HCT116 (cell line): ENCODE measurements around the gene HERPUD2. TPM values are rescaled to one million over a fixed set of nuclear protein-coding genes. Genes with fewer than 3 reads are reported as not detected.

Source experiments
- ATAC-seq: fragments of 200-7000 bp; cut with Tn5 transposase; 2 replicates; pipeline ENCODE4 v1.9.1; 2020; ENCODE audit warnings: mild to moderate bottlenecking, moderate library complexity
- BruUV-seq: library from RNA; stranded (reverse); fragments of 400-500 nt; replicated peaks from 2 replicates; lab custom pipeline; 2021; lab: Mats Ljungman, UMichigan
- CTCF ChIA-PET: fragments of 300-600 bp; sonication (Branson Sonifier 250); formaldehyde crosslinking; loops from one replicate; lab custom pipeline; 2021; ENCODE audit warnings: antibody characterized with exemption; lab: Charles Lee
- POLR2A ChIA-PET: fragments of 300-600, 350-600 bp; sonication (Branson Sonifier 250); formaldehyde crosslinking; loops from one replicate; lab custom pipeline; 2021; ENCODE audit warnings: antibody characterized with exemption; lab: Charles Lee
- RAD21 ChIA-PET, 2 experiments: fragments of 300-600 bp; sonication (Branson Sonifier 250); formaldehyde crosslinking; loops; one replicate each; lab custom pipeline; 2023; ENCODE audit warnings: low total read pairs in 2 of 2; ENCODE audit not compliant: uncharacterized antibody in 2 of 2, unreplicated experiment in 2 of 2, low non-redundant PET in 1 of 2; lab: Charles Lee
- DNase-seq: peaks from one replicate; pipeline ENCODE4 v3.0.0-alpha.2; 2010; ENCODE audit warnings: low read depth, low spot score
- H2AFZ ChIP-seq: fragments of 200-600 bp; shearing (Covaris generic), sonication (generic); 2 replicates; pipeline ENCODE4 v1.6.1; 2017; ENCODE audit warnings: low read depth, mixed run types, mixed read lengths, antibody characterized with exemption, low read length; ENCODE audit not compliant: poor library complexity, severe bottlenecking
- H3K27ac ChIP-seq: 2 replicates; pipeline ENCODE4 v1.5.1; 2012; ENCODE audit warnings: low read depth, low read length
- H3K27me3 ChIP-seq: fragments of 200-600 bp; sonication (generic); 2 replicates; pipeline ENCODE4 v1.6.1; 2016; ENCODE audit warnings: mixed run types, low read length, mixed read lengths; ENCODE audit not compliant: insufficient read depth
- H3K36me3 ChIP-seq, 2 experiments: fragments of 200-500 bp in 1 of 2; fragments of 200-600 bp in 1 of 2; sonication (Bioruptor generic) in 1 of 2; sonication (generic) in 1 of 2; 2 replicates each; pipeline versions ENCODE4 v1.5.1 to v1.6.1; 2014 to 2016; ENCODE audit warnings: low read length in 2 of 2, inconsistent platforms in 1 of 2, mixed read lengths in 1 of 2, mixed run types in 1 of 2; ENCODE audit not compliant: insufficient read depth in 2 of 2, control insufficient read depth in 1 of 2
- H3K4me1 ChIP-seq, 2 experiments: fragments of 200-600 bp in 1 of 2; sonication (generic) in 1 of 2; 2 replicates each; pipeline versions ENCODE4 v1.5.1 to v1.6.1; 2012 to 2017; ENCODE audit warnings: low read length in 2 of 2, inconsistent platforms in 1 of 2, mild to moderate bottlenecking in 1 of 2, mixed read lengths in 1 of 2, mixed run types in 1 of 2, moderate library complexity in 1 of 2; ENCODE audit not compliant: insufficient read depth in 2 of 2, control insufficient read depth in 1 of 2
- H3K4me2 ChIP-seq: fragments of 200-600 bp; sonication (generic); 2 replicates; pipeline ENCODE4 v1.6.1; 2017; ENCODE audit warnings: mixed run types, low read length, mixed read lengths
- H3K4me3 ChIP-seq, 2 experiments: fragments of 200-600 bp in 1 of 2; sonication (generic) in 1 of 2; replicated peaks in 1 of 2; 2 replicates each; pipeline ENCODE4 v1.5.1; 2011 to 2016; ENCODE audit warnings: low read length in 2 of 2, control low read depth in 1 of 2, low read depth in 1 of 2, mild to moderate bottlenecking in 1 of 2, mixed read lengths in 1 of 2, mixed run types in 1 of 2
- H3K79me2 ChIP-seq: fragments of 200-600 bp; sonication (generic); 2 replicates; pipeline ENCODE4 v1.6.1; 2017; ENCODE audit warnings: mild to moderate bottlenecking, mixed run types, low read length, moderate library complexity, mixed read lengths; ENCODE audit not compliant: insufficient read depth
- H3K9ac ChIP-seq: fragments of 200-600 bp; sonication (generic); 2 replicates; pipeline ENCODE4 v1.6.1; 2016; ENCODE audit warnings: low read length, mixed read lengths
- H3K9me2 ChIP-seq: fragments of 200-600 bp; sonication (generic), shearing (Covaris generic); 2 replicates; pipeline ENCODE4 v1.6.1; 2017; ENCODE audit warnings: mixed run types, mild to moderate bottlenecking, moderate library complexity; ENCODE audit not compliant: insufficient read depth
- H3K9me3 ChIP-seq, 2 experiments: fragments of 200-500 bp in 1 of 2; fragments of 200-600 bp in 1 of 2; sonication (Bioruptor generic) in 1 of 2; sonication (generic) in 1 of 2; 2 replicates each; pipeline ENCODE4 v1.6.1; 2014 to 2017; ENCODE audit warnings: low read length in 2 of 2, mixed read lengths in 2 of 2, inconsistent platforms in 1 of 2, low read depth in 1 of 2, mild to moderate bottlenecking in 1 of 2, mixed run types in 1 of 2, moderate library complexity in 1 of 2; ENCODE audit not compliant: control insufficient read depth in 1 of 2, insufficient read depth in 1 of 2
- H4K20me1 ChIP-seq: fragments of 200-600 bp; sonication (generic), shearing (Covaris generic); 2 replicates; pipeline ENCODE4 v1.6.1; 2017; ENCODE audit warnings: mixed run types, mild to moderate bottlenecking, moderate library complexity; ENCODE audit not compliant: insufficient read depth
- CEBPB ChIP-seq: IDR thresholded peaks from 2 replicates; pipeline ENCODE4 v1.6.1; 2012; ENCODE audit warnings: low read depth
- EGR1 ChIP-seq: IDR thresholded peaks from 2 replicates; pipeline ENCODE4 v1.6.1; 2012; ENCODE audit warnings: low read depth
- EZH2phosphoT487 ChIP-seq: fragments of 200-600 bp; IDR thresholded peaks from 2 replicates; pipeline ENCODE4 v1.6.1; 2018; ENCODE audit warnings: antibody characterized with exemption, borderline replicate concordance
- POLR2A ChIP-seq: IDR thresholded peaks from 2 replicates; pipeline ENCODE4 v1.7.0; 2011; ENCODE audit warnings: borderline replicate concordance; ENCODE audit not compliant: insufficient read depth, insufficient read length; ENCODE audit errors: extremely low read depth
- POLR2AphosphoS5 ChIP-seq: IDR thresholded peaks from 2 replicates; pipeline ENCODE4 v1.6.1; 2011; ENCODE audit warnings: mild to moderate bottlenecking, low read depth, low read length, moderate library complexity
- SP1 ChIP-seq: IDR thresholded peaks from 2 replicates; pipeline ENCODE4 v1.6.1; 2012; ENCODE audit warnings: low read depth
- SRF ChIP-seq: IDR thresholded peaks from 2 replicates; pipeline ENCODE4 v1.6.1; 2012; ENCODE audit warnings: low read depth
- TCF7L2 ChIP-seq: IDR thresholded peaks from 2 replicates; pipeline ENCODE4 v1.7.0; 2011; ENCODE audit warnings: borderline replicate concordance, inconsistent platforms; ENCODE audit not compliant: insufficient read depth, insufficient read length; ENCODE audit errors: extremely low read depth
- ZNF274 ChIP-seq: fragments of 200-500 bp; sonication (Bioruptor generic); IDR thresholded peaks from 2 replicates; pipeline ENCODE4 v1.6.1; 2014; ENCODE audit warnings: mild to moderate bottlenecking, low read depth, low read length, inconsistent platforms
- intact Hi-C: fragments of 100-400 bp; cut with micrococcal nuclease; formaldehyde crosslinking; loops from 2 replicates; pipeline ENCODE4 v1.10.0; 2022
- total RNA-seq: library from RNA; stranded (reverse); gene quantifications from one replicate; pipeline ENCODE4 v1.2.1, GENCODE V29; 2021; ENCODE audit not compliant: unreplicated experiment
- TF ChIP-seq, protein P1 (sequence below): IDR thresholded peaks from 2 replicates; pipeline ENCODE4 v1.6.1; 2012; ENCODE audit warnings: low read depth

The HERPUD2 gene
- total RNA-seq, 1 experiment from 2014 or later = 20.5 TPM

GRCh38 chr7:35714862-35715261, 19.9 kb upstream of the HERPUD2 start:
- ChIA-PET RAD21 (no interaction called here), CTCF (no interaction called here), POLR2A (no interaction called here)
- peaks cover 0 to under 1% of the 10 kb centered on the region in 2 experiments; a peak in 1 of 4 replicates for H3K4me1 ChIP-seq
- H3K9me3 ChIP-seq = no peaks in the 10 kb centered on the region
- H3K27me3 ChIP-seq = no peaks in the 10 kb centered on the region
- no peak overlapping the region for H3K9ac ChIP-seq
- no peaks in the 10 kb centered on the region for H3K36me3 ChIP-seq
- no peaks in the 10 kb centered on the region for H3K9me2 ChIP-seq
- no peak overlapping the region for H3K27ac ChIP-seq
- no peaks in the 10 kb centered on the region for H4K20me1 ChIP-seq
- H3K4me3 ChIP-seq = no peak overlapping the region
- ATAC-seq (no peak), DNase-seq (no peak)
- H3K79me2 ChIP-seq = no peaks in the 10 kb centered on the region
- intact Hi-C loops = no loop called here
- H3K4me2 ChIP-seq = no peak overlapping the region
- H2AFZ ChIP-seq = no peak overlapping the region
- TF ChIP-seq SRF (no peak), SP1 (no peak), ZNF274 (no peak), POLR2A (no peak), EGR1 (no peak), EZH2phosphoT487 (no peak), POLR2AphosphoS5 (no peak), CEBPB (no peak), TCF7L2 (no peak)
- TF ChIP-seq, protein P1, sequence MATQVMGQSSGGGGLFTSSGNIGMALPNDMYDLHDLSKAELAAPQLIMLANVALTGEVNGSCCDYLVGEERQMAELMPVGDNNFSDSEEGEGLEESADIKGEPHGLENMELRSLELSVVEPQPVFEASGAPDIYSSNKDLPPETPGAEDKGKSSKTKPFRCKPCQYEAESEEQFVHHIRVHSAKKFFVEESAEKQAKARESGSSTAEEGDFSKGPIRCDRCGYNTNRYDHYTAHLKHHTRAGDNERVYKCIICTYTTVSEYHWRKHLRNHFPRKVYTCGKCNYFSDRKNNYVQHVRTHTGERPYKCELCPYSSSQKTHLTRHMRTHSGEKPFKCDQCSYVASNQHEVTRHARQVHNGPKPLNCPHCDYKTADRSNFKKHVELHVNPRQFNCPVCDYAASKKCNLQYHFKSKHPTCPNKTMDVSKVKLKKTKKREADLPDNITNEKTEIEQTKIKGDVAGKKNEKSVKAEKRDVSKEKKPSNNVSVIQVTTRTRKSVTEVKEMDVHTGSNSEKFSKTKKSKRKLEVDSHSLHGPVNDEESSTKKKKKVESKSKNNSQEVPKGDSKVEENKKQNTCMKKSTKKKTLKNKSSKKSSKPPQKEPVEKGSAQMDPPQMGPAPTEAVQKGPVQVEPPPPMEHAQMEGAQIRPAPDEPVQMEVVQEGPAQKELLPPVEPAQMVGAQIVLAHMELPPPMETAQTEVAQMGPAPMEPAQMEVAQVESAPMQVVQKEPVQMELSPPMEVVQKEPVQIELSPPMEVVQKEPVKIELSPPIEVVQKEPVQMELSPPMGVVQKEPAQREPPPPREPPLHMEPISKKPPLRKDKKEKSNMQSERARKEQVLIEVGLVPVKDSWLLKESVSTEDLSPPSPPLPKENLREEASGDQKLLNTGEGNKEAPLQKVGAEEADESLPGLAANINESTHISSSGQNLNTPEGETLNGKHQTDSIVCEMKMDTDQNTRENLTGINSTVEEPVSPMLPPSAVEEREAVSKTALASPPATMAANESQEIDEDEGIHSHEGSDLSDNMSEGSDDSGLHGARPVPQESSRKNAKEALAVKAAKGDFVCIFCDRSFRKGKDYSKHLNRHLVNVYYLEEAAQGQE = no peak
- BruUV-seq = no TSS peak
